Central memory CD8-positive, alpha-beta T cell (primary cell): Measurements from ENCODE around the gene SYAP1.
"Not testable (repeated sequence)": the region's sequence is repeated elsewhere in the genome, so short reads cannot be mapped to it uniquely, and the experiment has no call there.

Experiments used
- ATAC-seq: fragments of 150-1000 bp; cut with Tn5 transposase; replicated peaks from 2 replicates; pipeline ENCODE4 v1.10.0; 2022; ENCODE audit warnings: mild to moderate bottlenecking, moderate FRiP score, moderate number of reproducible peaks; ENCODE audit not compliant: poor library complexity, severe bottlenecking; ENCODE audit errors: extremely low read depth
- DNase-seq, 2 donors: peaks; one replicate each; pipeline ENCODE4 v3.0.0; 2021; ENCODE audit warnings: low spot score in 2 of 2
- H3K27ac Mint-ChIP-seq: one replicate; pipeline ENCODE4 v1.8.0; 2022; ENCODE audit warnings: low read depth, mild to moderate bottlenecking, moderate library complexity, mixed read lengths
- H3K27me3 Mint-ChIP-seq: one replicate; pipeline ENCODE4 v1.8.0; 2022; ENCODE audit warnings: mixed read lengths
- H3K36me3 Mint-ChIP-seq: one replicate; pipeline ENCODE4 v1.8.0; 2022; ENCODE audit warnings: mild to moderate bottlenecking, moderate library complexity, mixed read lengths; ENCODE audit not compliant: insufficient read depth
- H3K4me1 Mint-ChIP-seq: one replicate; pipeline ENCODE4 v1.8.0; 2022; ENCODE audit warnings: mixed read lengths
- H3K4me3 Mint-ChIP-seq: one replicate; pipeline ENCODE4 v1.8.0; 2022; ENCODE audit warnings: mild to moderate bottlenecking, moderate library complexity, mixed read lengths
- H3K9me3 Mint-ChIP-seq: one replicate; pipeline ENCODE4 v1.8.0; 2022; ENCODE audit warnings: mixed read lengths

The SYAP1 gene

DNA sequence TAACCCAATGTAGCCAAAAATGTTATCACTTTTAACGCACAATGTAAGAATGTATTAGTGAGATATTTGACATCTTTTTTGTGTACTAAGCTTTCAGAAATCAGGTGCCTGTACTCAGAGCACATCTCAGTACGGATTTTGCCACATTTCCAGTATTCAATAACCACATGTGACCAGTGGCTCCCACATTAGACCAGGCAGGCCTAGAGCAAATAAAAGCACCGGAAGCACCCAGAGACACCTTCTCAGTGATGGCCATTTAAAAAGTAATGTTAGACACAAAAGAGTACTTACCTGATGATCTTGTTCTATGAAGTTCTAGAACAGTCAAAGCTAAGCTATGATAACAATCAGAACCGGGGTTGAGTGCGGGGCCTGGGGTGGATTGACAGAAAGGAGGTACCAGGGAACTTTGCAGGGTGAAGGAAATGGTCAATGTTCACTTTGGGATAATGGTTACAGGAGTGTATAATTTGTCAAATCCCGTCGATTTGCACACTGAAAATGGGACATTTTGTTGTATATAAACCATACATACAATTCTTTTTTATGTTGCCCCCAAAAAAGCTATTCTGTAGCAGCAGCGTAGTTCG lies 8.1 kb upstream of the SYAP1 start:
- Mint-ChIP-seq H3K9me3 (no peaks in the 10 kb centered on the region), H3K4me1 (peaks cover 5% of the 10 kb centered on the region)

DNA sequence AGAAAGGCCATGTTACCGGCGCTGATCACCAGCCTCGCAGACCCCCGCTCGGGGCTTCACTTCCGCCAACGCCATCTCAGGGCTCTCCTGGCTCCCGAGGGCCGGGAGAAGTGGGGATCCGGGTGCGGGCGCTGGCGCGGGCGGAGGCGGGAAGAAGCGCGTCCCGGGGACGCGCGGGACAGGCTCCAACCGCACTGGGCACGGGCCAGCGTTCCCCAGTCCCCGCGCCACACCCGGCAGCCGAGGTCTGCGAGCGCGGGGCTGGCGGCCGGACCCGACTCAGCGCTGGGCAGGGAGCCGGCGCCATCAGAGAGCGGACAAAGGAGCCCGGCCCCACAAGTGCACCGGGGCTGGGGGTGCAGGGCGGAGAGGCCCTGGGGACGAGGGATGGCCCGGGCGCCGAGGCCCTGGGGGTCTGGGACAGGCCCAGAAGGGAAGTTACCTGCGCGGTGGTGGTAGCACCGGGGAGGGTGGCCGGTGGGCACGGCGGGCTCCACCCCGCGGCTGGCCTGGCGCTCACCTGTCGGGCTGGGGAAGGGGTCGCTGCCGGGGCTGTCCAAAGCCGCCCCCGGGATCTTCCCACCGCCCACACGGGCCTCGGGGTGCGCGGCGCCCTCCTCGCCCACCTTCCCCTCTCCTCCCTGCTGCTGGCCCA lies 7.4 kb upstream of the SYAP1 start:
- no peaks in the 10 kb centered on the region for H3K27me3 Mint-ChIP-seq
- peaks cover 1% of the 10 kb centered on the region for H3K36me3 Mint-ChIP-seq
- DNase-seq (no peak), ATAC-seq (peak; percentile 18)
- H3K4me1 Mint-ChIP-seq, result peaks cover 5% of the 10 kb centered on the region
- H3K9me3 Mint-ChIP-seq, result no peaks in the 10 kb centered on the region
- H3K4me3 Mint-ChIP-seq, result peak overlapping the region; percentile 87
- H3K27ac Mint-ChIP-seq, result peak overlapping the region; percentile 82

More for the DNA sequence above, 8.1 kb upstream of the SYAP1 start:
- Mint-ChIP-seq H3K27me3 (no peaks in the 10 kb centered on the region), H3K4me3 (peak overlapping the region; percentile 81), H3K27ac (peak overlapping the region; percentile 82), H3K36me3 (peaks cover 1% of the 10 kb centered on the region)
- DNase-seq (no peak), ATAC-seq (no peak)

DNA sequence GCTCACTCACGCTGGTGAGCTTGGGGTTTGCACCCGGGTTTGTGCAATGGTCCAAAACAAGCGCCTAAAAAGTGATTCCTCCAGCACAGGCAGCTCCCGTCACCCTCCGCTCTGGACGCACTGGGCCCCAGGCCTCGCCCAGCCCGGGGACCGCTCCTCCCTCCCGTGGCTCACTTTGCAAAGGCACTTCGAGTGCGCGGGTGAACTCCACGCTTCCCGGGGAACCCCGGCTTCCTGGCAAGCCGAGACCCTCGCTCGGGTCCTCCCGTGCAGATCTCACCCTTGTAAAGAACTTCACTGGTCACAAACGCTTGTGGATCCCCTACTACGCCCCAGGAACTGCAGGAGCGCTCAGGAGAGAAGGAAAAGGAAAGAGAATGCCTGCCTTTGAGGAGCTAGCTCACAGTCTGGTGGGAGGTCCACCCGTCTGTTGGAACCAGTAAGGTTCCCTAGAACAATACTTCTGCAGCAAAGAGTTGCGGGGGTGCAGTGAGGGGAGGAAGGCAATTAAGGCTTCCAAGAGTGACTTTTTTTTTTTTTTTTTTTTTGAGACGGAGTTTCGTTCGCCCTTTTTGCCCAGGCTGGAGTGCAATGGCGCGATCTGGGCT lies 6.8 kb upstream of the SYAP1 start, which contains the start of gene CTPS2:
TSS of gene CTPS2 (minus strand) at position 122 of the 608 bp plus-strand sequence. CDS start 9,767 bp downstream, outside the sequence.
- peak within 1 kb of the TSS; percentile 82 for H3K27ac Mint-ChIP-seq
- peaks cover 1% of the 10 kb centered on the region for H3K36me3 Mint-ChIP-seq
- H3K9me3 Mint-ChIP-seq, result no peaks in the 10 kb centered on the region
- H3K4me3 Mint-ChIP-seq, result peak within 1 kb of the TSS; percentile 87
- DNase-seq (peak; percentile 13 to 16), ATAC-seq (peak; percentile 76)
- peaks cover 5% of the 10 kb centered on the region for H3K4me1 Mint-ChIP-seq
- no peaks in the 10 kb centered on the region for H3K27me3 Mint-ChIP-seq

DNA sequence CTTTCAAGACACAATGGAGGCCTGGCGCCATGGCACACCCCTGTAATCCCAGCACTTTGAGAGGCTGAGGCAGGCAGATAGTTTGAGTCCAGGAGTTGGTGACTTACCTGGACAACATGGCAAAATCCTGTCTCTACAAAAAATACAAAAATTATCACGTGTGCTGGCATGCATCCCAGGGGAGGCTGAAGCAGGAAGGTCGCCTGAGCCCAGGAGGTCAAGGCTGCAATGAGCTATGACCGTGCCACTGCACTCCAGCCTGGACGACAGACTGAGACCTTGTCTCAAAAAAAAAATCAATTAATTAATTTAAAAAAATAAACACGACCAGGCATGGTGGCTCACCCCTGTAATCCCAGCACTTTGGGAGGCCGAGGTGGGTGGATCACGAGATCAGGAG lies 4.9 kb upstream of the SYAP1 start:
- no peak for DNase-seq
- H3K9me3 Mint-ChIP-seq, result no peaks in the 10 kb centered on the region
- H3K27ac Mint-ChIP-seq, result no peak overlapping the region
- H3K4me1 Mint-ChIP-seq, result peaks cover 12% of the 10 kb centered on the region
- H3K4me3 Mint-ChIP-seq, result no peak overlapping the region
- H3K36me3 Mint-ChIP-seq, result peaks cover 9% of the 10 kb centered on the region
- ATAC-seq, result no peak
- H3K27me3 Mint-ChIP-seq, result no peaks in the 10 kb centered on the region

DNA sequence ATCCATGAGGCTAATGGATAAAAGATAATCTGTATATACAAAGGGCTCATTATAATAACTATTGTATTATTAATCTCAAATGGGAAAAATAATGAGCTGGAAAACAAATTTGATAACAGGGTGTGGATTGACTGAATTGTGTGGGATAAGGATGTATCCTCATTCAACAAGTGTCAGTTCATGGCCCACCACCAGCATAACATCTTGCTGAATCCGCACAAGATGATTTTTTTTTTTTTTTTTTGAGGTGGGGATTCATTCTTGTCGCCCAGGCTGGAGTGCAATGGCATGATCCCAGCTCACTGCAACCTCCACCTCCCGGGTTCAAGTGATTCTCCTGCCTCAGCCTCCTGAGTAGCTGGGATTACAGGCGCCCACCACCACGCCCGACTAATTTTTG lies 3.8 kb upstream of the SYAP1 start:
- Mint-ChIP-seq H3K36me3 (peaks cover 14% of the 10 kb centered on the region), H3K4me1 (peaks cover 20% of the 10 kb centered on the region)
- H3K27me3 Mint-ChIP-seq, H3K4me3 Mint-ChIP-seq, DNase-seq, H3K9me3 Mint-ChIP-seq, ATAC-seq, H3K27ac Mint-ChIP-seq: not testable (repeated sequence)

DNA sequence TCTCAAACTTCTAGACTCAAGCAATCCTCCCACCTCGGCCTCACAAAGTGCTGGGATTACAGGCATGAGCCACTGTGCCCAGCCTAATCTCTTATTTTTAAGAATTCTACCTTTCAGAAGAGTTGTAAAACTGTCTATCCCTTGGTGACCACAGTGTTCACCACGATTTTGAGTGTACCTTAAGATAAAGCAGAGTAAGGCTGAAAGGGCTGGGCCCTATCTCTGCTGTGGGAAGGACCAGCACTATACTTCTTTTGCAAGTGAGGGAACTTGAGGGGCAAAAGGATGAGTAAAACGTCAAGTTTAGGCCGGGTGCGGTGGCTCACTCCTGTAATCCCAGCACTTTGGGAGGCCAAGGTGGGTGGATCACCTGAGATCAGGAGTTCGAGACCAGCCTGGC lies 3.0 kb upstream of the SYAP1 start:
- Mint-ChIP-seq H3K4me1 (peaks cover 17% of the 10 kb centered on the region), H3K36me3 (peaks cover 13% of the 10 kb centered on the region)
- H3K4me3 Mint-ChIP-seq, H3K9me3 Mint-ChIP-seq, ATAC-seq, H3K27ac Mint-ChIP-seq, H3K27me3 Mint-ChIP-seq, DNase-seq: not testable (repeated sequence)

DNA sequence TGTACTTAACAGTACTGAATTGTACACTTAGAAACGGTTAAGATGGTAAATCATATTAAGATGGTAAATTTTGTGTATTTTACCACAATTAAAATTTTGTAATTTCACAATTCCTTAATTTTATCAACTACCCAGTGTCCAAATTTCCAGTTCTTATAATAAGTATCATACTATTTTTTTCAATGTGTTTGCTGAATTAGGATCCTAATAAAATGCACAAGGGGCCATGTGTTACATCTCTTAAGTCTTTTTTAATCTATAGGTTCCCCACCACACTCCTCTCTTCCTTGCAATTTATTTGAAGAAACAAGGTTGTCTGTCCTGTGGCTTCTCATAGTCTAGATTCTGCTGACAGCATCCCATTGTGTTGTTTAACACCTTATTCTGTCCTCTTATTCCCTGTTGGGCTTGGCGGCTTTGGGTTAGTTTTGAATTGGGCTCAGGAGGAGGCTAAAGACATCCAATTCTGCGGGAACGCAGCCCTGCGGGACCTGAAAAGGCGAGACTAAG lies 533 bp upstream of the SYAP1 start:
- DNase-seq (no peak), ATAC-seq (peak; percentile 12)
- Mint-ChIP-seq H3K36me3 (peaks cover 14% of the 10 kb centered on the region), H3K9me3 (no peaks in the 10 kb centered on the region), H3K27me3 (no peaks in the 10 kb centered on the region), H3K27ac (peak overlapping the region; percentile 97), H3K4me3 (peak overlapping the region; percentile 95), H3K4me1 (peaks cover 24% of the 10 kb centered on the region)

DNA sequence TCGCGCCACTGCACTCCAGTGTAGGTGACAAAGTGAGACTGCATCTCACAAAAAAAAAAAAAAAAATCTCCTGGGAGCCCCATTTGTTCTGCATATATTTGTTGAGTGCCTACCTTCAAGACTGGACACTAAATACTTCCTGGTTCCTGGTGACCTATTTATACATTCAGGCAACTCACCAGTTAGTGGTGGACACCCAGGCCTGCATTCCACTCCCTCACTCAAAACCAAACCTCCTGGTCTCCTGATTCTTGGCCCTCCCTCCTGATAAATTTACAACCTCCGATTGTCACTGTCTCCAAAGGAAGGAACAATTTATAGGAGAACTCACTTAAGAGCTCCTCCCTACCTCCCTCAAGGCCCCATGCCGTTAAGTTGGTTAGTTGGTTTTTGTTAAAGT lies 3.1 kb downstream of the SYAP1 start:
- no peak overlapping the region for H3K4me3 Mint-ChIP-seq
- H3K9me3 Mint-ChIP-seq, result no peaks in the 10 kb centered on the region
- H3K27me3 Mint-ChIP-seq, result no peaks in the 10 kb centered on the region
- H3K27ac Mint-ChIP-seq, result no peak overlapping the region
- no peak for ATAC-seq
- no peak for DNase-seq
- peaks cover 34% of the 10 kb centered on the region for H3K4me1 Mint-ChIP-seq
- H3K36me3 Mint-ChIP-seq, result peaks cover 17% of the 10 kb centered on the region

DNA sequence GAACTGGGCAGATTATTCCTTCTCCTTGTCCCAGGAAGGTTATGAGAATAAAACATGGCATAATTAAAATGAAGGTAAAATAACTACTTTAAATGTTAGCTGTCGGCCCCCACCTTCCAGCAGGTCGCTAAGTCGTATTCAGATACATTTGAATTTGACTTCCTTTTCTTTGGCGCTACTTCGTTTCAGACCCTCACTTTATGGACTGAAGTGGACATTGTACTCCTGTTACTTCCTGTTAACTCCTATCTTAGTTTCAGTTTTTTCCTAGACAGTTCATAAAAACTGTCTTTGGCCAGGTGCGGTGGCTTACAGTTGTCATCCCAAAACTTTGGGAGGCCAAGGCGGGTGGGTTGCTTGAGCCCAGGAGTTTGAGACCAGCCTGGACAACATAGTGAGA lies 5.7 kb downstream of the SYAP1 start:
- no peak overlapping the region for H3K4me3 Mint-ChIP-seq
- no peak for ATAC-seq
- H3K27ac Mint-ChIP-seq, result no peak overlapping the region
- no peak for DNase-seq
- no peaks in the 10 kb centered on the region for H3K9me3 Mint-ChIP-seq
- H3K4me1 Mint-ChIP-seq, result peaks cover 25% of the 10 kb centered on the region
- H3K27me3 Mint-ChIP-seq, result no peaks in the 10 kb centered on the region
- peaks cover 5% of the 10 kb centered on the region for H3K36me3 Mint-ChIP-seq

DNA sequence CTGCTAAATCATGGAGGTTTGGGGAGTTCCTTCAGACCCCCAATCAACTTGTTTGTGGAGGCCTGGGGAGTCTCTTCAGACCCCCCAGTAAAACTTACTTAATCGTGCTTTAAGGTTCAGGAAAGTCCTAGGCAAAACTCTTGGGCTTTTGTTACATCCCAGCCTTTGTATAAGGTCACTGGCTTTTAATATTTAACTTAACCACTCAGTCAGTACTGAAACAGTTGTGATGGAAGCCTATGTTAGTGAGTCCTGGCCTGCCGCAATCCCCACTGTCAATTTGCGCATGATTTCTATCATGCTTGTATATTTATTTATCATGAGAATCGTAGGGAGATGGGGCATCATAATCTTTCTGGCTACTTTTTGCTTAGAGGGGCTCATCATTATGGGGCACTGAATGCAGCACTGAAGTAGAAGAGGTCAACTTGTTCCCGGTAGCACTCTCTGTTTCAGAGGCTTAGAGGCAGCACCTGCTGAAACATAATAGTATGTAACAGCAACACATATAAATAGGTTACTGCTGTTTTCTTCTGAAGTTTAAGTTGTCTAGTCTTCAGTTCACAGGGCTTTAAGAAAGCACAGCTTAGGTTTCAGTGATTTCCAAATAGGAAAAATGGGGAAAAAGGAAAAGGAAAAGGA lies 7.1 kb downstream of the SYAP1 start:
- not testable (repeated sequence) for H3K4me3 Mint-ChIP-seq, ATAC-seq, H3K36me3 Mint-ChIP-seq, H3K27ac Mint-ChIP-seq, H3K9me3 Mint-ChIP-seq, H3K27me3 Mint-ChIP-seq, DNase-seq
- H3K4me1 Mint-ChIP-seq, result peaks cover 19% of the 10 kb centered on the region

DNA sequence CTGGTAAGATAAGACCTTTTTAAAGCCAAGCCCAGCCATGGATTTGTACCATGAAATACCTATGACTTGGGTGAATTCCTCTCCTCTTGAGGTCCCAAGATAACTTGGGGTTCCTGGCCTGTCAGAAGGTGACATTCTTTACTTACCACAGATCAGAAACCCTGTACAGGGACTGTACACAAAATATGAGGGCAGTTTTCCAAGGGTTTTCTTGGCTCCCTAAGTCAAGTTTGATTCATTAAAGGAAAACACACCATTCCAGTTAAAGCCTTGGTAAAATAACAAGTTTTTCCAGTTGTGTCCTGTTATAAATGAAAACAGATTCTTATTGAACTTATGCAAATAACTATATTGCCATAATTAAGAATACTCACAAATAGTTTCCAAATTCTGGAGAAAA lies 8.2 kb downstream of the SYAP1 start:
- Mint-ChIP-seq H3K4me1 (peaks cover 20% of the 10 kb centered on the region), H3K4me3 (no peak overlapping the region), H3K27ac (no peak overlapping the region), H3K27me3 (no peaks in the 10 kb centered on the region), H3K9me3 (no peaks in the 10 kb centered on the region), H3K36me3 (peaks cover 6% of the 10 kb centered on the region)
- ATAC-seq (no peak), DNase-seq (no peak)

DNA sequence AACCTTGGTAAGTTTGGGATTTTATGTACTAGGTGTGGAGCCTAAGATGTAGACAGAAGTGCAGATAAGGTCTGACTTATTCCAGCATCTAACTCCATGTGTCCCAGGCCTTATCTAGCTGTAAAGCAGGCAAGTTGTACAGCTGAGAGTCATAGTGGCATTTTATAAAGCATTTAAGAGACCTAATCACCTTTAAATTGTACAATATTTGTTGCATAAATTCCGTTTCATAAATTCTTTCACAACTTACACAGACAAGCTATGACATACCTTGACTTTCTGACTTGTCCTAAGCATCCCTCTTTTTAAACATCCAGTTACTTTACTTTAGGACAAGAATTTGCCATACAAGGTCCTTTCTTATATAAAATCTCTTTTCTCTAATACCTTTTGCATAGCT lies 11.0 kb downstream of the SYAP1 start:
- Mint-ChIP-seq H3K4me1 (peaks cover 8% of the 10 kb centered on the region), H3K9me3 (no peaks in the 10 kb centered on the region), H3K27me3 (no peaks in the 10 kb centered on the region), H3K36me3 (peaks cover 10% of the 10 kb centered on the region), H3K4me3 (no peak overlapping the region), H3K27ac (no peak overlapping the region)
- no peak for DNase-seq
- no peak for ATAC-seq
